ENCODE measurements around the gene RMND5A.

Gene RMND5A

GRCh38 chr2:86764661-86765309 lies 44.7 kb downstream of the RMND5A start:
- H3K4me3 ChIP-seq (ENCODE audit: low read depth, low read length), result no peak overlapping the region

GRCh38 chr2:86765310-86765695 lies 45.2 kb downstream of the RMND5A start:
- H3K4me3 ChIP-seq (ENCODE audit: low read depth, low read length), result no peak overlapping the region

GRCh38 chr2:86768189-86768949 lies 48.3 kb downstream of the RMND5A start:
- H3K4me3 ChIP-seq (ENCODE audit: low read depth, low read length), result no peak overlapping the region

- H3K4me3 ChIP-seq (ENCODE audit: low read depth, low read length), result no peak overlapping the region
These were observed 49.7 kb downstream of the RMND5A start for GRCh38 chr2:86769838-86770237.

GRCh38 chr2:86770816-86771301 lies 50.8 kb downstream of the RMND5A start:
- H3K4me3 ChIP-seq (ENCODE audit: low read depth, low read length), result no peak overlapping the region

GRCh38 chr2:86772611-86773010 lies 52.5 kb downstream of the RMND5A start:
- H3K4me3 ChIP-seq (ENCODE audit: low read depth, low read length), result no peak overlapping the region

GRCh38 chr2:86774862-86775261 lies 54.8 kb downstream of the RMND5A start:
- no peak overlapping the region for H3K4me3 ChIP-seq (ENCODE audit: low read depth, low read length)

GRCh38 chr2:86775338-86775737 lies 55.2 kb downstream of the RMND5A start:
- H3K4me3 ChIP-seq (ENCODE audit: low read depth, low read length), result no peak overlapping the region

GRCh38 chr2:86776532-86776931 lies 56.4 kb downstream of the RMND5A start:
- H3K4me3 ChIP-seq (ENCODE audit: low read depth, low read length), result no peak overlapping the region

- no peak overlapping the region for H3K4me3 ChIP-seq (ENCODE audit: low read depth, low read length)
These were observed 58.9 kb downstream of the RMND5A start for GRCh38 chr2:86778957-86779356.

- H3K4me3 ChIP-seq (ENCODE audit: low read depth, low read length), result no peak overlapping the region
These were observed 59.9 kb downstream of the RMND5A start for GRCh38 chr2:86779971-86780370.

- no peak overlapping the region for H3K4me3 ChIP-seq (ENCODE audit: low read depth, low read length)
These were observed 61.3 kb downstream of the RMND5A start for GRCh38 chr2:86781363-86781762.

GRCh38 chr2:86782748-86783147 lies 62.7 kb downstream of the RMND5A start:
- H3K4me3 ChIP-seq (ENCODE audit: low read depth, low read length), result no peak overlapping the region

GRCh38 chr2:86783615-86784339 lies 63.7 kb downstream of the RMND5A start:
- no peak overlapping the region for H3K4me3 ChIP-seq (ENCODE audit: low read depth, low read length)

- no peak overlapping the region for H3K4me3 ChIP-seq (ENCODE audit: low read depth, low read length)
These were observed 65.4 kb downstream of the RMND5A start for GRCh38 chr2:86785456-86785855.

- H3K4me3 ChIP-seq (ENCODE audit: low read depth, low read length), result no peak overlapping the region
These were observed 66.0 kb downstream of the RMND5A start for GRCh38 chr2:86786001-86786536.

GRCh38 chr2:86787736-86788135 lies 67.6 kb downstream of the RMND5A start:
- no peak overlapping the region for H3K4me3 ChIP-seq (ENCODE audit: low read depth, low read length)

- no peak overlapping the region for H3K4me3 ChIP-seq (ENCODE audit: low read depth, low read length)
These were observed 68.1 kb downstream of the RMND5A start for GRCh38 chr2:86788165-86788564.

GRCh38 chr2:86788881-86789686 lies 69.0 kb downstream of the RMND5A start:
- H3K4me3 ChIP-seq (ENCODE audit: low read depth, low read length), result no peak overlapping the region

GRCh38 chr2:86789687-86790133 lies 69.6 kb downstream of the RMND5A start:
- no peak overlapping the region for H3K4me3 ChIP-seq (ENCODE audit: low read depth, low read length)

Data from iPS-11a (cell line).